ENCODE results near the gene RPS6KA6. TPM values are rescaled to one million over a fixed set of nuclear protein-coding genes. Genes with fewer than 3 reads are reported as not detected.

Gene RPS6KA6
- total RNA-seq, 1 donor from 2014 or later, result 7.1 TPM

DNA sequence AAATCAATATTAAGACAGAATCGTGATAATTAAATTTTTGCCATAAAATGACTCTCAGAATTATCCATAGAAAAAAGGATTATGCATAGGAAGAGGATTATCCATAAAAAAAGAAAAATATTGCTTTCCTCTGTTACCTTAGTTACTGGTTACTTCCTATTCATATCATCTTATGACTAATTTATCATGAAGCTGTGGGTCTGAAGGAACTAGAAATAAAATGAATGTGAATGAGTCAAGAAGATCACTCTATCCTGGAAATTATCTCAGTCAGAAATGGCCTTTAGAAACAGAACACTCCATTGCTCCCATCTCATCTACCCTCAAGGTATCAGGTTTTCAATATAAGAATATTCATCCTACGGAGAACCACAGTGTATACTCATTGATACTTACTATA lies 19.4 kb downstream of the RPS6KA6 start:
- DNase-seq (ENCODE audit: low read depth) (peak; percentile 25), FAIRE-seq (peak; percentile 99)
- TF ChIP-seq, protein P1, sequence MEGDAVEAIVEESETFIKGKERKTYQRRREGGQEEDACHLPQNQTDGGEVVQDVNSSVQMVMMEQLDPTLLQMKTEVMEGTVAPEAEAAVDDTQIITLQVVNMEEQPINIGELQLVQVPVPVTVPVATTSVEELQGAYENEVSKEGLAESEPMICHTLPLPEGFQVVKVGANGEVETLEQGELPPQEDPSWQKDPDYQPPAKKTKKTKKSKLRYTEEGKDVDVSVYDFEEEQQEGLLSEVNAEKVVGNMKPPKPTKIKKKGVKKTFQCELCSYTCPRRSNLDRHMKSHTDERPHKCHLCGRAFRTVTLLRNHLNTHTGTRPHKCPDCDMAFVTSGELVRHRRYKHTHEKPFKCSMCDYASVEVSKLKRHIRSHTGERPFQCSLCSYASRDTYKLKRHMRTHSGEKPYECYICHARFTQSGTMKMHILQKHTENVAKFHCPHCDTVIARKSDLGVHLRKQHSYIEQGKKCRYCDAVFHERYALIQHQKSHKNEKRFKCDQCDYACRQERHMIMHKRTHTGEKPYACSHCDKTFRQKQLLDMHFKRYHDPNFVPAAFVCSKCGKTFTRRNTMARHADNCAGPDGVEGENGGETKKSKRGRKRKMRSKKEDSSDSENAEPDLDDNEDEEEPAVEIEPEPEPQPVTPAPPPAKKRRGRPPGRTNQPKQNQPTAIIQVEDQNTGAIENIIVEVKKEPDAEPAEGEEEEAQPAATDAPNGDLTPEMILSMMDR (IDR thresholded peaks at IDR 0.05; ENCODE audit: insufficient read depth, low read depth, low read length), result no peak
- TF ChIP-seq EZH2 (IDR thresholded peaks at IDR 0.05; ENCODE audit: insufficient read depth, low read length), result no peak
- no peaks in the 10 kb centered on the region for H3K79me2 ChIP-seq (ENCODE audit: insufficient read depth, low read length)
- H3K36me3 ChIP-seq (ENCODE audit: insufficient read depth, low read length), result no peaks in the 10 kb centered on the region
- no peaks in the 10 kb centered on the region for H3K9me3 Mint-ChIP-seq (ENCODE audit: unreplicated experiment)
- H3K9me3 ChIP-seq (ENCODE audit: insufficient read depth, low read depth, low read length), result no peaks in the 10 kb centered on the region
- H3K4me3 ChIP-seq (ENCODE audit: insufficient read depth, low read depth, low read length), result no peak overlapping the region
- peak overlapping the region; percentile 13 for H3K9ac ChIP-seq (ENCODE audit: low read length)
- peaks cover 22% of the 10 kb centered on the region for H3K4me1 Mint-ChIP-seq (ENCODE audit: low read depth, unreplicated experiment)
- no peak overlapping the region for H2AFZ ChIP-seq (ENCODE audit: low read depth, low read length)
- H3K27ac Mint-ChIP-seq (ENCODE audit: unreplicated experiment), result peak overlapping the region; percentile 70
- H4K20me1 ChIP-seq (ENCODE audit: insufficient read depth, low read length), result no peaks in the 10 kb centered on the region
- H3K4me2 ChIP-seq (ENCODE audit: low read length), result peak overlapping the region; percentile 42
- H3K4me3 Mint-ChIP-seq (ENCODE audit: unreplicated experiment), result no peak overlapping the region
- no peaks in the 10 kb centered on the region for H3K27me3 ChIP-seq (ENCODE audit: insufficient read depth, low read length)
- H3K27me3 Mint-ChIP-seq (ENCODE audit: low read depth, unreplicated experiment), result no peaks in the 10 kb centered on the region
- H3K27ac ChIP-seq (ENCODE audit: low read depth, low read length), result peak overlapping the region; percentile 1
- no peaks in the 10 kb centered on the region for H3K36me3 Mint-ChIP-seq (ENCODE audit: low read depth, unreplicated experiment)
- H3K4me1 ChIP-seq (ENCODE audit: insufficient read depth, low read length), result no peaks in the 10 kb centered on the region

DNA sequence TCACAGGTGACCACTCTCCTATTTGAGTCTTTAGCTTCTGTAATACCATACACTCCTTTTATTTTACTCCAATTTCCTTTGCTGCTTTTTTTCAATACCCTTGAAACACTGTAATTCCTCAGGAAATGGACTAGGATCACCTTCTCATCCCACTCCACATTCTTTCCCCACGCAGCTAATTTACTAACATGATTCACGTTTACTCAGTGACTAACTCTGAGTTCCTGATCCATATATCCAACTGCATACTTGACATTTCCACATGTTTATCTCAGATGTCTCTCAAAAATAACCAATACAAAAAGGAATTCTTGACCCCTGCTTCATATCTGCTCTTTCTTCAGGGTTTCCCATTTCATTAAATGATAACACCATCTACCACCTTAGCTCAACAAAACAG lies 19.9 kb downstream of the RPS6KA6 start:
- Histone ChIP-seq H3K27me3 (ENCODE audit: insufficient read depth, low read length) (no peaks in the 10 kb centered on the region), H2AFZ (ENCODE audit: low read depth, low read length) (no peak overlapping the region), H3K4me1 (ENCODE audit: insufficient read depth, low read length) (no peaks in the 10 kb centered on the region), H3K36me3 (ENCODE audit: insufficient read depth, low read length) (no peaks in the 10 kb centered on the region), H3K4me2 (ENCODE audit: low read length) (peak overlapping the region; percentile 42), H3K27ac (ENCODE audit: low read depth, low read length) (peak overlapping the region; percentile 1), H3K9ac (ENCODE audit: low read length) (peak overlapping the region; percentile 13), H3K79me2 (ENCODE audit: insufficient read depth, low read length) (no peaks in the 10 kb centered on the region), H3K9me3 (ENCODE audit: insufficient read depth, low read depth, low read length) (no peaks in the 10 kb centered on the region), H4K20me1 (ENCODE audit: insufficient read depth, low read length) (no peaks in the 10 kb centered on the region), H3K4me3 (ENCODE audit: insufficient read depth, low read depth, low read length) (no peak overlapping the region)
- Mint-ChIP-seq H3K36me3 (ENCODE audit: low read depth, unreplicated experiment) (no peaks in the 10 kb centered on the region), H3K27ac (ENCODE audit: unreplicated experiment) (peak overlapping the region; percentile 70), H3K4me1 (ENCODE audit: low read depth, unreplicated experiment) (peaks cover 22% of the 10 kb centered on the region), H3K4me3 (ENCODE audit: unreplicated experiment) (no peak overlapping the region), H3K9me3 (ENCODE audit: unreplicated experiment) (no peaks in the 10 kb centered on the region), H3K27me3 (ENCODE audit: low read depth, unreplicated experiment) (no peaks in the 10 kb centered on the region)
- FAIRE-seq (no peak), DNase-seq (ENCODE audit: low read depth) (peak; percentile 58)
- TF ChIP-seq EZH2 (IDR thresholded peaks at IDR 0.05; ENCODE audit: insufficient read depth, low read length), result no peak
- TF ChIP-seq, protein P1 (IDR thresholded peaks at IDR 0.05; ENCODE audit: insufficient read depth, low read depth, low read length), result no peak

DNA sequence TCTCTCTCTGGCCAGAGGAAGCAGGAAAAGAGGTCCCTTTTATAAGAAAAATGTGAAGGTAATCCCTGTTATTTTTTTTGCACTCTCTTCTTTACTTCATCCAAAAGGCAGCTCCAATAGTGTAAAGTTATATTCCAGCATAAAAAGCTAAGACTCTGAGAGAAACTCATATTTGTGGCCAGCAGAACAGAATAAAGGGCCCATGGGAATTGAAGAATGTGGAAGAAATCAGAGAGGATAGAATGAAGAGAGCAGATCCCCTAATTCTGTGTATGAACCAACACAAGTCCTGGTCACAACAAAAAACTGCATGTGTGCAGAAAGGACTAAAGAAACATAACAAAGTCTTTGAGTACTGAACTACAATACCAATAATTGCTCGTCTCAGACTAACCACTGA lies 22.3 kb downstream of the RPS6KA6 start:
- H3K36me3 Mint-ChIP-seq (ENCODE audit: low read depth, unreplicated experiment), result no peaks in the 10 kb centered on the region
- no peak for DNase-seq (ENCODE audit: low read depth)
- TF ChIP-seq, protein P1 (IDR thresholded peaks at IDR 0.05; ENCODE audit: insufficient read depth, low read depth, low read length), result no peak
- TF ChIP-seq EZH2 (IDR thresholded peaks at IDR 0.05; ENCODE audit: insufficient read depth, low read length), result no peak
- H3K4me1 ChIP-seq (ENCODE audit: insufficient read depth, low read length), result no peaks in the 10 kb centered on the region
- no peak overlapping the region for H3K4me2 ChIP-seq (ENCODE audit: low read length)
- FAIRE-seq, result peak; percentile 52
- peaks cover 22% of the 10 kb centered on the region for H3K4me1 Mint-ChIP-seq (ENCODE audit: low read depth, unreplicated experiment)
- H2AFZ ChIP-seq (ENCODE audit: low read depth, low read length), result no peak overlapping the region
- no peak overlapping the region for H3K9ac ChIP-seq (ENCODE audit: low read length)
- H3K79me2 ChIP-seq (ENCODE audit: insufficient read depth, low read length), result no peaks in the 10 kb centered on the region
- H3K27me3 Mint-ChIP-seq (ENCODE audit: low read depth, unreplicated experiment), result no peaks in the 10 kb centered on the region
- H4K20me1 ChIP-seq (ENCODE audit: insufficient read depth, low read length), result no peaks in the 10 kb centered on the region
- H3K36me3 ChIP-seq (ENCODE audit: insufficient read depth, low read length), result no peaks in the 10 kb centered on the region
- H3K27ac Mint-ChIP-seq (ENCODE audit: unreplicated experiment), result no peak overlapping the region
- H3K4me3 ChIP-seq (ENCODE audit: insufficient read depth, low read depth, low read length), result no peak overlapping the region
- no peaks in the 10 kb centered on the region for H3K9me3 ChIP-seq (ENCODE audit: insufficient read depth, low read depth, low read length)
- no peaks in the 10 kb centered on the region for H3K9me3 Mint-ChIP-seq (ENCODE audit: unreplicated experiment)
- no peaks in the 10 kb centered on the region for H3K27me3 ChIP-seq (ENCODE audit: insufficient read depth, low read length)
- H3K27ac ChIP-seq (ENCODE audit: low read depth, low read length), result no peak overlapping the region
- no peak overlapping the region for H3K4me3 Mint-ChIP-seq (ENCODE audit: unreplicated experiment)
